ENCODE measurements around the gene DONSON.

Gene DONSON

GRCh38 chr21:33566514-33566913 lies 22.0 kb downstream of the DONSON start:
- DNase-seq (ENCODE audit: low read depth) = no peak
- TF ChIP-seq, protein P1, sequence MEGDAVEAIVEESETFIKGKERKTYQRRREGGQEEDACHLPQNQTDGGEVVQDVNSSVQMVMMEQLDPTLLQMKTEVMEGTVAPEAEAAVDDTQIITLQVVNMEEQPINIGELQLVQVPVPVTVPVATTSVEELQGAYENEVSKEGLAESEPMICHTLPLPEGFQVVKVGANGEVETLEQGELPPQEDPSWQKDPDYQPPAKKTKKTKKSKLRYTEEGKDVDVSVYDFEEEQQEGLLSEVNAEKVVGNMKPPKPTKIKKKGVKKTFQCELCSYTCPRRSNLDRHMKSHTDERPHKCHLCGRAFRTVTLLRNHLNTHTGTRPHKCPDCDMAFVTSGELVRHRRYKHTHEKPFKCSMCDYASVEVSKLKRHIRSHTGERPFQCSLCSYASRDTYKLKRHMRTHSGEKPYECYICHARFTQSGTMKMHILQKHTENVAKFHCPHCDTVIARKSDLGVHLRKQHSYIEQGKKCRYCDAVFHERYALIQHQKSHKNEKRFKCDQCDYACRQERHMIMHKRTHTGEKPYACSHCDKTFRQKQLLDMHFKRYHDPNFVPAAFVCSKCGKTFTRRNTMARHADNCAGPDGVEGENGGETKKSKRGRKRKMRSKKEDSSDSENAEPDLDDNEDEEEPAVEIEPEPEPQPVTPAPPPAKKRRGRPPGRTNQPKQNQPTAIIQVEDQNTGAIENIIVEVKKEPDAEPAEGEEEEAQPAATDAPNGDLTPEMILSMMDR (IDR thresholded peaks at IDR 0.05; ENCODE audit: low read depth, low read length, missing control alignments) = no peak
- in situ Hi-C loops (cut with HindIII; ENCODE audit: low sequenced_read_pairs) = no loop called here

GRCh38 chr21:33562389-33562788 lies 26.1 kb downstream of the DONSON start:
- in situ Hi-C loops (cut with HindIII; ENCODE audit: low sequenced_read_pairs) = no loop called here
- no peak for DNase-seq (ENCODE audit: low read depth)
- TF ChIP-seq, protein P1 (IDR thresholded peaks at IDR 0.05; ENCODE audit: low read depth, low read length, missing control alignments) = no peak
- no peak overlapping the region for H3K4me3 ChIP-seq (ENCODE audit: low read depth, low read length)

More at GRCh38 chr21:33566514-33566913, 22.0 kb downstream of the DONSON start:
- H3K4me3 ChIP-seq (ENCODE audit: low read depth, low read length) = no peak overlapping the region

GRCh38 chr21:33561373-33561772 lies 27.1 kb downstream of the DONSON start:
- TF ChIP-seq, protein P1 (IDR thresholded peaks at IDR 0.05; ENCODE audit: low read depth, low read length, missing control alignments) = no peak
- no peak overlapping the region for H3K4me3 ChIP-seq (ENCODE audit: low read depth, low read length)
- DNase-seq (ENCODE audit: low read depth) = no peak
- in situ Hi-C loops (cut with HindIII; ENCODE audit: low sequenced_read_pairs) = no loop called here

DNA sequence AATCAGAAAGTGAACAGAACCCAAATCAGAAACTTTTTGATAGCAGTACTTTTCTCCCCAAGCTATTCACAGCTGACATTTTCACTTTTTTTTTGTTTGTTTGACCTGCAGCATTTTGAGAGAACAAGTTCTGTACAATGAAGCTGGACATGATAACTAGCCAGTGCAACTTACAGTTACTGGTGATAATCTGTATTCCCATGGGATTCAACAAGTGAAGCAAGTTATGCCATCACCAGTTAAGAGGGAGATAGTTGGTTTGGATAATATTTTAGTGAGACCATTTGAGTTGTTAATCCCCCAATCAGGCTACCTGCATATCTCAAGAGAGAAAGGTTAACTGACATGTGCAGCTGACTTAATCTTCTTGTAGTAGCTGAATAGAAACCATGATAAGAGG lies 27.5 kb downstream of the DONSON start:
- TF ChIP-seq, protein P1 (IDR thresholded peaks at IDR 0.05; ENCODE audit: low read depth, low read length, missing control alignments) = no peak
- in situ Hi-C loops (cut with HindIII; ENCODE audit: low sequenced_read_pairs) = no loop called here
- no peak overlapping the region for H3K4me3 ChIP-seq (ENCODE audit: low read depth, low read length)
- DNase-seq (ENCODE audit: low read depth) = no peak

GRCh38 chr21:33559813-33560212 lies 28.7 kb downstream of the DONSON start:
- in situ Hi-C loops (cut with HindIII; ENCODE audit: low sequenced_read_pairs) = no loop called here
- TF ChIP-seq, protein P1 (IDR thresholded peaks at IDR 0.05; ENCODE audit: low read depth, low read length, missing control alignments) = no peak
- DNase-seq (ENCODE audit: low read depth) = no peak
- no peak overlapping the region for H3K4me3 ChIP-seq (ENCODE audit: low read depth, low read length)

- no peak overlapping the region for H3K4me3 ChIP-seq (ENCODE audit: low read depth, low read length)
- TF ChIP-seq, protein P1 (IDR thresholded peaks at IDR 0.05; ENCODE audit: low read depth, low read length, missing control alignments) = no peak
- in situ Hi-C loops (cut with HindIII; ENCODE audit: low sequenced_read_pairs) = no loop called here
- no peak for DNase-seq (ENCODE audit: low read depth)
Measured at GRCh38 chr21:33558777-33559421, 29.6 kb downstream of the DONSON start.

All from astrocyte of the cerebellum (primary cell).